BJ (cell line): ENCODE data around the gene EIF3C. TPM values are rescaled to one million over a fixed set of nuclear protein-coding genes. Genes with fewer than 3 reads are reported as not detected.

Source experiments
- polyA plus RNA-seq: library from polyadenylated mRNA; depleted of rRNA; stranded (reverse); fragments of >200 nt; gene quantifications from 2 replicates; pipeline ENCODE4 v1.2.3, GENCODE V29; 2011; rRNA removed
- small RNA-seq: library from RNA; depleted of rRNA; stranded (forward); fragments of <200 nt; gene quantifications from one replicate; pipeline ENCODE3, GENCODE V24; 2012; ENCODE audit warnings: low replicate concordance, low read depth; ENCODE audit not compliant: insufficient read length

Gene EIF3C
- polyA plus RNA-seq, 1 experiment: 349 TPM

Small RNAs within 50 kb of the gene (small RNA-seq; reads per million reads assigned to genes)
- gene MIR6862-2: not detected

Other genes starting within 250 kb of the EIF3C start
- not detected in 2 replicates for gene NPIPB7, start 239.1 kb upstream of the EIF3C start, polyA plus RNA-seq
- gene CLN3, start 219.4 kb upstream of the EIF3C start, polyA plus RNA-seq: 20.6 and 25.2 TPM in 2 replicates
- gene APOBR, start 216.8 kb upstream of the EIF3C start, polyA plus RNA-seq: 0.02 TPM in 1 of 2 replicates, not detected in the other
- gene IL27, start 204.6 kb upstream of the EIF3C start, polyA plus RNA-seq: not detected in 2 replicates
- 31.4 and 88.9 TPM in 2 replicates for gene NUPR1, start 172.5 kb upstream of the EIF3C start, polyA plus RNA-seq
- gene SGF29, start 157.5 kb upstream of the EIF3C start, polyA plus RNA-seq: 2.4 and 2.5 TPM in 2 replicates
- gene SULT1A2, start 114.4 kb upstream of the EIF3C start, polyA plus RNA-seq: not detected in 2 replicates
- 0.12 and 0.13 TPM in 2 replicates for gene SULT1A1, start 101.4 kb upstream of the EIF3C start, polyA plus RNA-seq
- gene NPIPB8, start 73.4 kb upstream of the EIF3C start, polyA plus RNA-seq: 0.23 TPM in 1 of 2 replicates, not detected in the other
- gene NPIPB9, start 40.3 kb downstream of the EIF3C start, polyA plus RNA-seq: 0.16 and 0.20 TPM in 2 replicates
- gene ATXN2L, start 111.5 kb downstream of the EIF3C start, polyA plus RNA-seq: 17.8 and 19.9 TPM in 2 replicates
- 77.2 and 118 TPM in 2 replicates for gene TUFM, start 134.9 kb downstream of the EIF3C start, polyA plus RNA-seq
- gene SH2B1, start 152.4 kb downstream of the EIF3C start, polyA plus RNA-seq: 14.6 and 24.7 TPM in 2 replicates
- 0.38 and 0.44 TPM in 2 replicates for gene ATP2A1, start 167.0 kb downstream of the EIF3C start, polyA plus RNA-seq
- gene RABEP2, start 213.8 kb downstream of the EIF3C start, polyA plus RNA-seq: 14.5 and 20.4 TPM in 2 replicates
- not detected in 2 replicates for gene CD19, start 220.5 kb downstream of the EIF3C start, polyA plus RNA-seq
- gene NFATC2IP, start 239.5 kb downstream of the EIF3C start, polyA plus RNA-seq: 23.6 and 30.7 TPM in 2 replicates